Right lobe of liver (tissue), 4 donors: ENCODE results near the gene IST1.

Experiments used
- POLR2A ChIP-seq: fragments of 450-650 bp; IDR thresholded peaks from one replicate; pipeline ENCODE4 v1.6.1; 2017; ENCODE audit warnings: antibody characterized with exemption, mild to moderate bottlenecking
- TF ChIP-seq, protein P1 (sequence below), 4 donors: fragments of 200-600 bp in 3 of 4; fragments of 450-650 bp in 1 of 4; IDR thresholded peaks; one replicate each; pipeline versions ENCODE4 v1.5.1 to v1.8.0; 2016 to 2022; ENCODE audit warnings: antibody characterized with exemption in 4 of 4, mild to moderate bottlenecking in 2 of 4
- donor health status: DM: no; HTN: no; CAD: no.
- donor health status: DM: no; HTN: no; CAD: no.
- donor health status: DM: no; HTN: yes; CAD: no.

DNA sequence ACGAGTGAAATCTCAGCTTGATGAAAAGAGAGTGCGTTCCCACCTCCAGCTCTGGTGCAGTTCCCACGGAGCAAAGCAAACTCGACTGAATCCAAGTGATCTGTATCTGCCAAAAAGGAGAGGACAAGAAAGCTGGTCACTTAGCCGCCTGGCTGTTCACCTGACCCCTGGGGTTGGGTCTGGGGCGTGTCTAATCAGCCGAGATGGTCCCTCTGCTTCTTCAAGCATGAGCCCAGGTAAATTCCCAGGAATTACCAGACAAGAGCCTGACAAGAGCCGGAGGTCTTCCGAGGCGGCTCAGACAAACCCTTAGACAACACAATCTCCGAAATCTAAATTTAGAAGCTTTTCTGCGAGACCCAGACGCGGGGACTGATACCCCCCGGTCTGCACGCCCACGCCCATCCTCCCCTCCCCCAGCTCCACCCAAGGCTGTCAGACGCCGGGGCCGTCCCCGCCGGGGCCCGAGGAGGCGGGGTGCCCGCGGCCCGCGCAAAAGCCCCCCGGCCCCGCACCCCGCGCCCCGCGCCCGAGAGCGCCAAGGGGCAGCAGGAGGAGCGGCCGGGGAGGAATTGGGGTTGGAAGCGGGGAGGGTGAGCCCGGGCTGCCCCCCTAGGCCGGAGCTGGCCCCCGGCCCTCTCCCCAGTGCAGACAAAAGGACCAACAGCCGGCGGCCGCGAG lies 12.0 kb upstream of the IST1 start:
- TF ChIP-seq, protein P1, sequence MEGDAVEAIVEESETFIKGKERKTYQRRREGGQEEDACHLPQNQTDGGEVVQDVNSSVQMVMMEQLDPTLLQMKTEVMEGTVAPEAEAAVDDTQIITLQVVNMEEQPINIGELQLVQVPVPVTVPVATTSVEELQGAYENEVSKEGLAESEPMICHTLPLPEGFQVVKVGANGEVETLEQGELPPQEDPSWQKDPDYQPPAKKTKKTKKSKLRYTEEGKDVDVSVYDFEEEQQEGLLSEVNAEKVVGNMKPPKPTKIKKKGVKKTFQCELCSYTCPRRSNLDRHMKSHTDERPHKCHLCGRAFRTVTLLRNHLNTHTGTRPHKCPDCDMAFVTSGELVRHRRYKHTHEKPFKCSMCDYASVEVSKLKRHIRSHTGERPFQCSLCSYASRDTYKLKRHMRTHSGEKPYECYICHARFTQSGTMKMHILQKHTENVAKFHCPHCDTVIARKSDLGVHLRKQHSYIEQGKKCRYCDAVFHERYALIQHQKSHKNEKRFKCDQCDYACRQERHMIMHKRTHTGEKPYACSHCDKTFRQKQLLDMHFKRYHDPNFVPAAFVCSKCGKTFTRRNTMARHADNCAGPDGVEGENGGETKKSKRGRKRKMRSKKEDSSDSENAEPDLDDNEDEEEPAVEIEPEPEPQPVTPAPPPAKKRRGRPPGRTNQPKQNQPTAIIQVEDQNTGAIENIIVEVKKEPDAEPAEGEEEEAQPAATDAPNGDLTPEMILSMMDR (IDR thresholded peaks at IDR 0.05) = peak in 2 of 4 donors; percentile 38 to 39
- no peak for TF ChIP-seq POLR2A
